Neural cell (in vitro differentiated cells): ENCODE measurements around the gene ITGAL. TPM values are rescaled to one million over a fixed set of nuclear protein-coding genes. Genes with fewer than 3 reads are reported as not detected.
A peak's percentile ranks its signal among the peaks of the same experiment; 100 is the strongest.

Experiments used
- H2AFZ ChIP-seq: fragments of 200-600, 300-800 bp; sonication (generic), shearing (Covaris generic); 2 replicates; pipeline ENCODE4 v1.6.0; 2014; ENCODE audit warnings: low read depth, mild to moderate bottlenecking, antibody characterized with exemption, low read length, moderate library complexity
- H3F3A ChIP-seq: fragments of 200-600 bp; shearing (Covaris generic); 2 replicates; pipeline ENCODE4 v1.6.1; 2016; ENCODE audit warnings: mild to moderate bottlenecking, moderate library complexity, mixed read lengths, antibody characterized with exemption, low read length; ENCODE audit not compliant: insufficient read depth, poor library complexity, severe bottlenecking
- H3K27ac ChIP-seq: fragments of 200-600, 300-800 bp; sonication (generic), shearing (Covaris generic); 2 replicates; pipeline ENCODE4 v1.5.1; 2014; ENCODE audit warnings: mild to moderate bottlenecking, low read length, moderate library complexity
- H3K27me3 ChIP-seq: fragments of 300-800, 200-600 bp; sonication (generic), shearing (Covaris generic); 2 replicates; pipeline ENCODE4 v1.6.0; 2014; ENCODE audit warnings: mild to moderate bottlenecking, low read depth, low read length, moderate library complexity; ENCODE audit not compliant: insufficient read depth
- H3K36me3 ChIP-seq: fragments of 300-800, 200-600 bp; sonication (generic), shearing (Covaris generic); 2 replicates; pipeline ENCODE4 v1.5.1; 2014; ENCODE audit warnings: mild to moderate bottlenecking, antibody characterized with exemption, low read length, moderate library complexity; ENCODE audit not compliant: insufficient read depth
- H3K4me2 ChIP-seq: fragments of 300-800, 200-600 bp; sonication (generic), shearing (Covaris generic); 2 replicates; pipeline ENCODE4 v1.6.0; 2014; ENCODE audit warnings: mild to moderate bottlenecking, low read length
- H3K4me3 ChIP-seq: fragments of 300-800, 200-600 bp; sonication (generic), shearing (Covaris generic); 2 replicates; pipeline ENCODE4 v1.5.1; 2014; ENCODE audit warnings: mild to moderate bottlenecking, low read length, moderate library complexity
- H3K79me2 ChIP-seq: fragments of 200-600 bp; shearing (Covaris generic); replicated peaks from 2 replicates; pipeline ENCODE4 v1.6.0; 2014; ENCODE audit warnings: mild to moderate bottlenecking, low read length, moderate library complexity; ENCODE audit not compliant: insufficient read depth
- H3K9ac ChIP-seq: fragments of 300-800, 200-600 bp; sonication (generic), shearing (Covaris generic); 2 replicates; pipeline ENCODE4 v1.6.1; 2016; ENCODE audit warnings: mild to moderate bottlenecking, low read length, mixed read lengths
- H3K9me2 ChIP-seq: fragments of 200-600 bp; shearing (Covaris generic); 2 replicates; pipeline ENCODE4 v1.6.1; 2016; ENCODE audit warnings: mild to moderate bottlenecking, low read length, mixed read lengths; ENCODE audit not compliant: insufficient read depth
- H3K9me3 ChIP-seq: fragments of 200-600, 300-800 bp; sonication (generic), shearing (Covaris generic); 2 replicates; pipeline ENCODE4 v1.6.1; 2016; ENCODE audit warnings: mild to moderate bottlenecking, mixed run types, low read length, moderate library complexity, mixed read lengths
- H4K20me1 ChIP-seq: fragments of 200-600 bp; shearing (Covaris generic); 2 replicates; pipeline ENCODE4 v1.6.1; 2016; ENCODE audit warnings: mild to moderate bottlenecking, mixed run types; ENCODE audit not compliant: insufficient read depth
- EP300 ChIP-seq: fragments of 450-650 bp; conservative IDR thresholded peaks from 2 replicates; pipeline ENCODE4 v1.6.1; 2014; ENCODE audit warnings: antibody characterized with exemption, mild to moderate bottlenecking, moderate library complexity; ENCODE audit not compliant: poor library complexity, severe bottlenecking
- EZH2 ChIP-seq: fragments of 200-600, 300-800 bp; shearing (Covaris generic), sonication (generic); IDR thresholded peaks from 2 replicates; pipeline ENCODE4 v1.6.1; 2014; ENCODE audit warnings: antibody characterized with exemption, low read length, borderline replicate concordance, mild to moderate bottlenecking; ENCODE audit not compliant: insufficient read depth, poor library complexity, severe bottlenecking
- MXI1 ChIP-seq: fragments of 450-650 bp; conservative IDR thresholded peaks from 2 replicates; pipeline ENCODE4 v1.6.1; 2014; ENCODE audit warnings: antibody characterized with exemption, mild to moderate bottlenecking; ENCODE audit not compliant: poor library complexity, severe bottlenecking
- POLR2AphosphoS5 ChIP-seq: IDR thresholded peaks from 2 replicates; pipeline ENCODE4 v1.6.1; 2012
- RAD21 ChIP-seq: fragments of 450-650 bp; conservative IDR thresholded peaks from 2 replicates; pipeline ENCODE4 v1.6.1; 2014; ENCODE audit warnings: antibody characterized with exemption, mild to moderate bottlenecking, moderate library complexity
- SMC3 ChIP-seq: fragments of 450-650 bp; conservative IDR thresholded peaks from 2 replicates; pipeline ENCODE4 v1.6.1; 2014; ENCODE audit warnings: antibody characterized with exemption, mild to moderate bottlenecking, moderate library complexity; ENCODE audit not compliant: poor library complexity
- TAF1 ChIP-seq: IDR thresholded peaks from 2 replicates; pipeline ENCODE4 v1.6.1; 2012; ENCODE audit warnings: low read depth
- polyA plus RNA-seq: library from polyadenylated mRNA; depleted of rRNA; stranded (reverse); fragments of >200 nt; gene quantifications from 2 replicates; pipeline ENCODE4 v1.2.3, GENCODE V29; 2014
- TF ChIP-seq, protein P1 (sequence below): fragments of 450-650 bp; IDR thresholded peaks from 2 replicates; pipeline ENCODE4 v1.5.1; 2014; ENCODE audit warnings: antibody characterized with exemption, mild to moderate bottlenecking, moderate library complexity; ENCODE audit not compliant: poor library complexity, severe bottlenecking
- TF ChIP-seq, protein P2 (sequence below): IDR thresholded peaks from 2 replicates; pipeline ENCODE4 v1.6.1; 2012; ENCODE audit warnings: borderline replicate concordance

The ITGAL gene
- polyA plus RNA-seq, 1 donor from 2014 or later: not detected

DNA sequence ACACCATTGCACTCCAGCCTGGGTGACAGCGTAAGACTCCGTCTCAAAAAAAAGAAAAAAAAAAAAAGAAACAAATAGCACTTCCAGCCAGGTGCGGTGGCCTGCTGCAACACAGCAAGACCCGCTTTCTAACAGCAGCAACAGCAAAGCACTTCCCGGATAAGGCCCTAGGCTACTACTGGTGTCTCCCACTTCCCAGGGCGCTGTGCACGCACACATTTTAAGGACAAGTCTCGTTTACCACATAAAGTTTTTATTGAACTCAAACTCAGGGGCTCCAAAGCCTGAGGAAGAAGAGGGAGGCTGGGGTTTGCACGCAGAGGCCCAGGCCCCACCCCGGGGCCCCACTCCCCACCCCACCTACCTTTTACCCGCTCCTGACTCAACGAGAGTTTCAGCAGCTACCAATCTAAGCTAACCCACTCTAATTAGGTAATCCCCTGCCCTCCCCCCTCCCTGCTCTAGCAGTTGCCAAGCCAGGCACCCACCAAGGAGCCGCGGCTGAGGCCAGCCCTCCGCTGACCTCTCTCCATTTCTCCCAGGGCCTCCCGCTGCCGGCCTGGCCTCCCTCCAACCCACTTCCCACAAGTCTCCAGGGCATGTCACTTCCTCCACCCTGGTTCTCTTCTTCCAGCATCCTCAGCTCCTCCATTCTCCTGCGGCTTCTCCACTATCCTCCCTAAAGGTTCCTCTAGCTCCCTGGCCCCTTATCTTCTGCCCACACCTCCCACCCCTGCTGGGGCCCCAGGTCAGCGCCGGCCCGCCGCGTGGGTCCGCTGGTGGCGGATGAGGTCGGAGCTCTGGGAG is 51.4 kb downstream of the ITGAL start:
- H3K4me2 ChIP-seq: no peak overlapping the region
- no peaks in the 10 kb centered on the region for H3K9me2 ChIP-seq
- TF ChIP-seq MXI1: no peak
- TF ChIP-seq, protein P1, sequence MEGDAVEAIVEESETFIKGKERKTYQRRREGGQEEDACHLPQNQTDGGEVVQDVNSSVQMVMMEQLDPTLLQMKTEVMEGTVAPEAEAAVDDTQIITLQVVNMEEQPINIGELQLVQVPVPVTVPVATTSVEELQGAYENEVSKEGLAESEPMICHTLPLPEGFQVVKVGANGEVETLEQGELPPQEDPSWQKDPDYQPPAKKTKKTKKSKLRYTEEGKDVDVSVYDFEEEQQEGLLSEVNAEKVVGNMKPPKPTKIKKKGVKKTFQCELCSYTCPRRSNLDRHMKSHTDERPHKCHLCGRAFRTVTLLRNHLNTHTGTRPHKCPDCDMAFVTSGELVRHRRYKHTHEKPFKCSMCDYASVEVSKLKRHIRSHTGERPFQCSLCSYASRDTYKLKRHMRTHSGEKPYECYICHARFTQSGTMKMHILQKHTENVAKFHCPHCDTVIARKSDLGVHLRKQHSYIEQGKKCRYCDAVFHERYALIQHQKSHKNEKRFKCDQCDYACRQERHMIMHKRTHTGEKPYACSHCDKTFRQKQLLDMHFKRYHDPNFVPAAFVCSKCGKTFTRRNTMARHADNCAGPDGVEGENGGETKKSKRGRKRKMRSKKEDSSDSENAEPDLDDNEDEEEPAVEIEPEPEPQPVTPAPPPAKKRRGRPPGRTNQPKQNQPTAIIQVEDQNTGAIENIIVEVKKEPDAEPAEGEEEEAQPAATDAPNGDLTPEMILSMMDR: no peak
- TF ChIP-seq EP300: no peak
- no peak for TF ChIP-seq TAF1
- no peak for TF ChIP-seq SMC3
- no peak for TF ChIP-seq RAD21
- TF ChIP-seq EZH2: no peak
- TF ChIP-seq POLR2AphosphoS5: no peak
- TF ChIP-seq, protein P2, sequence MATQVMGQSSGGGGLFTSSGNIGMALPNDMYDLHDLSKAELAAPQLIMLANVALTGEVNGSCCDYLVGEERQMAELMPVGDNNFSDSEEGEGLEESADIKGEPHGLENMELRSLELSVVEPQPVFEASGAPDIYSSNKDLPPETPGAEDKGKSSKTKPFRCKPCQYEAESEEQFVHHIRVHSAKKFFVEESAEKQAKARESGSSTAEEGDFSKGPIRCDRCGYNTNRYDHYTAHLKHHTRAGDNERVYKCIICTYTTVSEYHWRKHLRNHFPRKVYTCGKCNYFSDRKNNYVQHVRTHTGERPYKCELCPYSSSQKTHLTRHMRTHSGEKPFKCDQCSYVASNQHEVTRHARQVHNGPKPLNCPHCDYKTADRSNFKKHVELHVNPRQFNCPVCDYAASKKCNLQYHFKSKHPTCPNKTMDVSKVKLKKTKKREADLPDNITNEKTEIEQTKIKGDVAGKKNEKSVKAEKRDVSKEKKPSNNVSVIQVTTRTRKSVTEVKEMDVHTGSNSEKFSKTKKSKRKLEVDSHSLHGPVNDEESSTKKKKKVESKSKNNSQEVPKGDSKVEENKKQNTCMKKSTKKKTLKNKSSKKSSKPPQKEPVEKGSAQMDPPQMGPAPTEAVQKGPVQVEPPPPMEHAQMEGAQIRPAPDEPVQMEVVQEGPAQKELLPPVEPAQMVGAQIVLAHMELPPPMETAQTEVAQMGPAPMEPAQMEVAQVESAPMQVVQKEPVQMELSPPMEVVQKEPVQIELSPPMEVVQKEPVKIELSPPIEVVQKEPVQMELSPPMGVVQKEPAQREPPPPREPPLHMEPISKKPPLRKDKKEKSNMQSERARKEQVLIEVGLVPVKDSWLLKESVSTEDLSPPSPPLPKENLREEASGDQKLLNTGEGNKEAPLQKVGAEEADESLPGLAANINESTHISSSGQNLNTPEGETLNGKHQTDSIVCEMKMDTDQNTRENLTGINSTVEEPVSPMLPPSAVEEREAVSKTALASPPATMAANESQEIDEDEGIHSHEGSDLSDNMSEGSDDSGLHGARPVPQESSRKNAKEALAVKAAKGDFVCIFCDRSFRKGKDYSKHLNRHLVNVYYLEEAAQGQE: no peak
- no peaks in the 10 kb centered on the region for H3K36me3 ChIP-seq
- no peak overlapping the region for H3K4me3 ChIP-seq
- H4K20me1 ChIP-seq: no peaks in the 10 kb centered on the region
- H3F3A ChIP-seq: no peaks in the 10 kb centered on the region
- H3K79me2 ChIP-seq: peaks cover 5% of the 10 kb centered on the region
- H3K27me3 ChIP-seq: no peaks in the 10 kb centered on the region
- H3K9me3 ChIP-seq: no peaks in the 10 kb centered on the region
- no peak overlapping the region for H3K27ac ChIP-seq
- no peak overlapping the region for H3K9ac ChIP-seq
- H2AFZ ChIP-seq: no peak overlapping the region

DNA sequence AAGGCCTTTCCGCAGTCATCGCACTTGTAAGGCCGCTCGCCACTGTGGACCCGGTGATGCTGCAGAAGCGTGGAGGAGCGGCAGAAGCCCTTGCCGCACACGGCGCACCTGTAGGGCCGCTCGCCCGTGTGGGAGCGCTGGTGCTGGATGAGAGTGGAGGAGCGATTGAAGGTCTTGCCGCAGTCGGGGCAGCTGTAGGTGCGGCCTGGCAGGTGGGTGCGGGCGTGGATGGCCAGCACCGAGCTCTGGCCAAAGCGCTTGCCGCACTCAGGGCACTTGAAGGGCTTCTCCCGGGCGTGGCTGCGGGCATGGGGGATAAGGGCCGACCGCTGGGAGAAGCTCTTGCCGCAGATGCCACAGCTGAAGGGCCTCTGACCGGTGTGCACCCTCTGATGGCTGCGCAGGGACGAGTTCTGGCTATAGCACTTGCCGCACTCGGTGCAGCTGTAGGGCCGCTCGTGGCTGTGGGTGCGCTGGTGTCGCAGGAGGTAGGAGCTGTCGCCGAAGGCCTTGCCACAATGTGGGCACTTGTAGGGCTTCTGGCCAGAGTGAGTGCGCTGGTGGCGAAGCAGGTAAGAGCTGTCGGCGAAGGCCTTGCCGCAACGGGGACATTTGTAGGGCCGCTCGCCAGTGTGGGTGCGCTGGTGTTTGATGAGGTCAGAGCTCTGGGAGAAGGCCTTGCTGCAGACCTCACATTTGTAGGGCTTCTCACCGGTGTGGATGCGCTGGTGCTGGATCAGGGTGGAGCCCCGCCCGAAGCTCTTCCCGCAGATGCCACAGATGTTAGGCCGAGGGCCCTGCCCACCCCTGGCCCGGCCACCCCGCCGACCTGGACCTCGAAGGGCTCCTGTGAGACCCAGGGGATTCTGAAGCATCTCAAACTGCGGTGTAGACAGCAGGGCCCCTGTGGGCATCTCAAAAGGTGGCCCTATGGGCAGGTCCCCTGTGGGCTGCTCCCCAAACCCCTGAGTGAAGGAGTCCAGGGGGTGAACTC is 52.3 kb downstream of the ITGAL start:
- no peaks in the 10 kb centered on the region for H3K9me2 ChIP-seq
- no peaks in the 10 kb centered on the region for H3K27me3 ChIP-seq
- no peaks in the 10 kb centered on the region for H3K9me3 ChIP-seq
- H3F3A ChIP-seq: no peaks in the 10 kb centered on the region
- peak overlapping the region; percentile 94 for H3K9ac ChIP-seq
- H4K20me1 ChIP-seq: no peaks in the 10 kb centered on the region
- H3K79me2 ChIP-seq: peaks cover 5% of the 10 kb centered on the region
- no peaks in the 10 kb centered on the region for H3K36me3 ChIP-seq
- H3K27ac ChIP-seq: no peak overlapping the region
- peak overlapping the region; percentile 97 for H3K4me3 ChIP-seq
- H3K4me2 ChIP-seq: no peak overlapping the region
- no peak overlapping the region for H2AFZ ChIP-seq
- TF ChIP-seq POLR2AphosphoS5 (no peak), EP300 (no peak), MXI1 (no peak), SMC3 (no peak), TAF1 (no peak), RAD21 (no peak), EZH2 (no peak)
- TF ChIP-seq, protein P1: no peak
- TF ChIP-seq, protein P2: no peak
